GM12878 (cell line): ENCODE results near the gene DDX19B. TPM values are rescaled to one million over a fixed set of nuclear protein-coding genes. Genes with fewer than 3 reads are reported as not detected.

Experiments used
- ATAC-seq: fragments of 200-7000 bp; cut with Tn5 transposase; 3 replicates; pipeline ENCODE4 v1.9.1; 2020; ENCODE audit warnings: mild to moderate bottlenecking, moderate library complexity
- BruUV-seq: library from RNA; stranded (reverse); fragments of 400-500 nt; replicated peaks from 2 replicates; lab custom pipeline; 2021; lab: Mats Ljungman, UMichigan
- CTCF ChIA-PET: fragments of 300-600 bp; sonication (Branson Sonifier 250); formaldehyde crosslinking; extraction: SDS; loops from one replicate; lab custom pipeline; 2021; ENCODE audit warnings: inconsistent platforms; lab: Yijun Ruan, JAX
- POLR2A ChIA-PET: fragments of 350-600 bp; formaldehyde crosslinking; extraction: SDS; loops from one replicate; lab custom pipeline; 2021; ENCODE audit warnings: inconsistent platforms; lab: Charles Lee
- RAD21 ChIA-PET: fragments of 300-600 bp; sonication (Branson Sonifier 250); formaldehyde crosslinking; loops from one replicate; lab custom pipeline; 2023; ENCODE audit warnings: antibody characterized with exemption; ENCODE audit not compliant: unreplicated experiment; lab: Charles Lee
- SMC1A ChIA-PET: fragments of 300-600 bp; sonication (Branson Sonifier 250); formaldehyde crosslinking; loops from one replicate; lab custom pipeline; 2023; ENCODE audit not compliant: unreplicated experiment, uncharacterized antibody; lab: Charles Lee
- DNase-seq: peaks from one replicate; pipeline ENCODE4 v3.0.0-alpha.2; 2011; ENCODE audit warnings: low read depth, low spot score
- FAIRE-seq: peaks from 3 replicates; lab custom pipeline; 2011; peaks lifted over from hg19 to GRCh38; lab: Jason Lieb, UNC
- H2AFZ ChIP-seq: 2 replicates; pipeline ENCODE4 v1.6.0; 2011; ENCODE audit warnings: low read depth, low read length, control low read depth; ENCODE audit not compliant: control insufficient read depth
- H3K27ac ChIP-seq: 2 replicates; pipeline ENCODE4 v1.5.1; 2011; ENCODE audit warnings: control low read depth; ENCODE audit not compliant: control insufficient read depth, insufficient read depth
- H3K27me3 ChIP-seq, 2 experiments: replicated peaks in 1 of 2; 2 replicates each; pipeline versions ENCODE4 v1.6.0 to v1.6.1; 2011; ENCODE audit warnings: low read length in 1 of 2; ENCODE audit not compliant: control insufficient read depth in 2 of 2, insufficient read depth in 2 of 2
- H3K36me3 ChIP-seq, 2 experiments: 2 replicates each; pipeline ENCODE4 v1.5.1; 2011; ENCODE audit warnings: low read length in 1 of 2; ENCODE audit not compliant: control insufficient read depth in 2 of 2, insufficient read depth in 2 of 2
- H3K4me1 ChIP-seq: 2 replicates; pipeline ENCODE4 v1.6.1; 2011; ENCODE audit warnings: mild to moderate bottlenecking, low read length, moderate library complexity, mixed read lengths; ENCODE audit not compliant: control insufficient read depth, insufficient read depth
- H3K4me2 ChIP-seq: 2 replicates; pipeline ENCODE4 v1.6.0; 2011; ENCODE audit warnings: control low read depth; ENCODE audit not compliant: control insufficient read depth, insufficient read depth
- H3K4me3 ChIP-seq: fragments of 200-600 bp; sonication (generic); 2 replicates; pipeline ENCODE4 v1.5.1; 2016
- H3K79me2 ChIP-seq: 2 replicates; pipeline ENCODE4 v1.6.0; 2011; ENCODE audit warnings: low read length; ENCODE audit not compliant: control insufficient read depth, insufficient read depth
- H3K9ac ChIP-seq: 2 replicates; pipeline ENCODE4 v1.8.0; 2011; ENCODE audit warnings: low read length, control low read depth, mixed read lengths; ENCODE audit not compliant: control insufficient read depth, insufficient read depth
- H3K9me3 ChIP-seq: replicated peaks from 3 replicates; pipeline ENCODE4 v1.5.1; 2011; ENCODE audit warnings: mild to moderate bottlenecking, low read length; ENCODE audit not compliant: control insufficient read depth, insufficient read depth
- H4K20me1 ChIP-seq: 2 replicates; pipeline ENCODE4 v1.6.0; 2011; ENCODE audit not compliant: control insufficient read depth, insufficient read depth
- CHD1 ChIP-seq: IDR thresholded peaks from 2 replicates; pipeline ENCODE4 v1.6.1; 2012; ENCODE audit warnings: low read depth, low read length, improper control_type of control experiment
- CREB1 ChIP-seq: IDR thresholded peaks from 2 replicates; pipeline ENCODE4 v1.6.1; 2012; ENCODE audit warnings: low read depth, mild to moderate bottlenecking, inconsistent platforms
- CREM ChIP-seq: IDR thresholded peaks from 2 replicates; pipeline ENCODE4 v1.6.1; 2014; ENCODE audit warnings: antibody characterized with exemption, low read depth
- ESRRA ChIP-seq: IDR thresholded peaks from 2 replicates; pipeline ENCODE4 v1.6.1; 2012; ENCODE audit warnings: mild to moderate bottlenecking, low read length, improper control_type of control experiment
- ETV6 ChIP-seq, 2 experiments: fragments of 450-650 bp in 1 of 2; IDR thresholded peaks in 1 of 2; conservative IDR thresholded peaks in 1 of 2; 2 replicates each; pipeline ENCODE4 v1.6.1; 2014; ENCODE audit warnings: antibody characterized with exemption in 1 of 2, borderline replicate concordance in 1 of 2, low read depth in 1 of 2, mild to moderate bottlenecking in 1 of 2, moderate library complexity in 1 of 2
- FOS ChIP-seq: IDR thresholded peaks from 3 replicates; pipeline ENCODE4 v1.6.1; 2011; ENCODE audit warnings: borderline replicate concordance; ENCODE audit not compliant: insufficient read length; ENCODE audit errors: extremely low read depth
- FOXM1 ChIP-seq: IDR thresholded peaks from 2 replicates; pipeline ENCODE4 v1.6.1; 2012; ENCODE audit warnings: low read depth, mild to moderate bottlenecking, inconsistent platforms, low read length, moderate library complexity
- MYB ChIP-seq: fragments of 150-350 bp; IDR thresholded peaks from 2 replicates; pipeline ENCODE4 v1.6.1; 2014; ENCODE audit warnings: mild to moderate bottlenecking, low read depth, low read length, borderline replicate concordance
- NFXL1 ChIP-seq: fragments of 450-650 bp; IDR thresholded peaks from 2 replicates; pipeline ENCODE4 v1.6.1; 2017; ENCODE audit warnings: antibody characterized with exemption, mild to moderate bottlenecking, borderline replicate concordance
- NR2F1 ChIP-seq: fragments of 450-650 bp; conservative IDR thresholded peaks from 2 replicates; pipeline ENCODE4 v1.6.1; 2017; ENCODE audit warnings: mild to moderate bottlenecking
- NRF1 ChIP-seq: conservative IDR thresholded peaks from 2 replicates; pipeline ENCODE4 v1.6.1; 2011; ENCODE audit warnings: mild to moderate bottlenecking, low read depth, low read length, improper control_type of control experiment
- RCOR1 ChIP-seq: conservative IDR thresholded peaks from 2 replicates; pipeline ENCODE4 v1.6.1; 2012; ENCODE audit warnings: low read depth, low read length, improper control_type of control experiment
- REST ChIP-seq: IDR thresholded peaks from 2 replicates; pipeline ENCODE4 v1.6.1; 2012; ENCODE audit warnings: mild to moderate bottlenecking, low read depth, low read length
- SIN3A ChIP-seq: IDR thresholded peaks from 2 replicates; pipeline ENCODE4 v1.6.1; 2012; ENCODE audit warnings: low read depth, low read length, improper control_type of control experiment
- SMC3 ChIP-seq: IDR thresholded peaks from 2 replicates; pipeline ENCODE4 v1.6.1; 2011; ENCODE audit warnings: low read length, improper control_type of control experiment, borderline replicate concordance
- USF1 ChIP-seq: IDR thresholded peaks from 2 replicates; pipeline ENCODE4 v1.6.1; 2011; ENCODE audit warnings: borderline replicate concordance, low read depth, mild to moderate bottlenecking, moderate library complexity, mixed read lengths, low read length; ENCODE audit not compliant: insufficient read depth; ENCODE audit errors: extremely low read length
- WRNIP1 ChIP-seq: IDR thresholded peaks from 2 replicates; pipeline ENCODE4 v1.6.1; 2011; ENCODE audit warnings: low read depth, low read length, improper control_type of control experiment, borderline replicate concordance
- ZNF24 ChIP-seq: fragments of 450-650 bp; IDR thresholded peaks from 2 replicates; pipeline ENCODE4 v1.6.1; 2017; ENCODE audit warnings: antibody characterized with exemption, mild to moderate bottlenecking
- WGBS: methylation state at CpG from one replicate; pipeline ENCODE4 v1.1.6; 2016; ENCODE audit warnings: low lambda C conversion rate; ENCODE audit not compliant: insufficient replicate concordance, insufficient coverage; ENCODE audit errors: missing lambda C conversion rate; 5-methylcytosine and 5-hydroxymethylcytosine counted together
- in situ Hi-C: fragments of 300-500 bp; cut with MboI; formaldehyde crosslinking; loops from 9 replicates; pipeline ENCODE4 v1.14.3; 2018; ENCODE audit warnings: mixed read lengths
- intact Hi-C: fragments of 100-400 bp; cut with micrococcal nuclease; formaldehyde crosslinking; loops from one replicate; pipeline ENCODE4 v1.14.2; 2022; ENCODE audit not compliant: unreplicated experiment
- polyA plus RNA-seq, 11 experiments: library from polyadenylated mRNA; depleted of rRNA in 4 of 11; unstranded in 6 of 11; stranded (reverse) in 5 of 11; fragments of >200 nt; fragmentation: Nextera tagmentation in 4 of 11; fragmentation: Illumina TruSeq in 1 of 11; extraction: Ambion mirVana in 4 of 11; extraction: Trizol in 1 of 11; gene quantifications; 1 replicate in 1 of 11; 2 replicates in 10 of 11; pipeline versions ENCODE4 v1.2.1 to v1.2.3, GENCODE V29; 2011 to 2016; ENCODE audit warnings: inconsistent platforms in 2 of 11, missing spikeins in 2 of 11, low read depth in 1 of 11
- total RNA-seq, 4 experiments: library from RNA; depleted of rRNA in 3 of 4; stranded (reverse); fragments of >200 nt in 3 of 4; fragmentation: Illumina TruSeq in 1 of 4; extraction: Trizol in 1 of 4; gene quantifications; 2 replicates each; pipeline versions ENCODE4 v1.2.1 to v1.2.3, GENCODE V29; 2013 to 2021

Gene DDX19B
- total and polyA plus RNA-seq, 10 of the 15 experiments (the other 5 are each of a cell fraction or from before 2014, with no cell fraction given), result 14.1 to 69.1 (median 42.5) TPM

DNA sequence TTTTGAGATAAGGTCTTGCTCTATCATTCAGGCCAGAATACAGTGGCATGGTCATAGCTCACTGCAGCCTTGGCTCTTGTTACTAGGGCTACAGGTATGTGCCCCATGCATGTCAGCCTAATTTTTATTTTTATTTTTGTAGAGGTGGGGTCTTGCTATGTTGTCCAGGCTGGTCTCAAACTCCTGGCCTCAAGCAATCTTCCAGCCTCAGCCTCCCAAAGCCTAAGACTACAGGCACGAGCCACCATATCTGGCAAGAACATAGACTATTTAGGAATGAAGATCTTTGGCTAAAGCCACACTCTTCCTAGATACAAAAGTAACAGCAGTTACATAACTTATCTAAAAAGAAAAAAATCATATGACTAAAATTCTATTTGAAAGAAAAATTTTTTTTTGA lies 32.1 kb downstream of the DDX19B start:
- CTCF ChIA-PET, result interaction anchor here (0.7 to 2.1 kb wide), 9 partner anchors 9 to 440 kb away, joined by 3 to 28 read pairs (median 3); partner anchors contain the start of gene DDX19B
- intact Hi-C loops, result loop anchor here (2.0 kb wide), 1 partner anchor 322 kb away; no protein-coding TSS in a partner anchor

More for the DNA sequence above, 32.1 kb downstream of the DDX19B start:
- H3K9me3 ChIP-seq, result no peaks in the 10 kb centered on the region
- no peak overlapping the region for H3K4me2 ChIP-seq
- no TSS peak for BruUV-seq
- peaks cover 9 to 15% of the 10 kb centered on the region in 2 experiments for H3K36me3 ChIP-seq
- H3K27ac ChIP-seq, result no peak overlapping the region
- no peak overlapping the region for H3K4me3 ChIP-seq
- no peak overlapping the region for H3K9ac ChIP-seq
- FAIRE-seq (no peak), DNase-seq (no peak), ATAC-seq (no peak)
- in situ Hi-C loops, result no loop called here
- ChIA-PET SMC1A (interaction anchor here (1.0 to 1.3 kb wide), 5 partner anchors 12 to 440 kb away, joined by 3 to 6 read pairs (median 3); no protein-coding TSS in a partner anchor), POLR2A (interaction anchor here (1.0 kb wide), 1 partner anchor 50 kb away, joined by 3 read pairs; no protein-coding TSS in a partner anchor), RAD21 (interaction anchor here (1.0 to 1.2 kb wide), 2 partner anchors 322 to 323 kb away, joined by 3 to 9 read pairs; no protein-coding TSS in a partner anchor)
- H4K20me1 ChIP-seq, result no peaks in the 10 kb centered on the region
- TF ChIP-seq SMC3 (no peak), ZNF24 (no peak), WRNIP1 (no peak), FOS (no peak), CHD1 (no peak), ESRRA (no peak), MYB (no peak), ETV6 (conservative IDR thresholded peaks at IDR 0.05 in 1 of 2, IDR thresholded peaks at IDR 0.05 in 1 of 2; ENCODE audit: borderline replicate concordance in 1 of 2, low read depth in 1 of 2) (no peak), RCOR1 (no peak), FOXM1 (no peak), CREB1 (no peak), NR2F1 (no peak), SIN3A (no peak), CREM (no peak), USF1 (no peak), NRF1 (no peak), REST (no peak), NFXL1 (no peak)
- no peak overlapping the region for H2AFZ ChIP-seq
- 100% methylated on average over 1 of the region's 1 CpG for WGBS
- no peaks in the 10 kb centered on the region for H3K4me1 ChIP-seq
- no peaks in the 10 kb centered on the region for H3K79me2 ChIP-seq
- no peaks in the 10 kb centered on the region for H3K27me3 ChIP-seq
